LHCN-M2 (cell line): ENCODE measurements around the gene CLDN15. TPM values are rescaled to one million over a fixed set of nuclear protein-coding genes. Genes with fewer than 3 reads are reported as not detected.
"Not testable (repeated sequence)": the region's sequence is repeated elsewhere in the genome, so short reads cannot be mapped to it uniquely, and the experiment has no call there.

Experiments
- DNase-seq: peaks from one replicate; pipeline ENCODE4 v3.0.0-alpha.2; 2012; ENCODE audit warnings: low read depth
- polyA plus RNA-seq: library from polyadenylated mRNA; unstranded; fragments of >200 nt; gene quantifications from one replicate; pipeline ENCODE4 v1.2.1, GENCODE V29; 2012; ENCODE audit warnings: missing spikeins
- total RNA-seq: library from RNA; depleted of rRNA; stranded (reverse); fragments of >200 nt; gene quantifications from 2 replicates; pipeline ENCODE4 v1.2.3, GENCODE V29; 2014; rRNA removed

CLDN15 gene
- 4.7 and 6.0 TPM in 2 replicates for total RNA-seq
- 3.0 TPM for polyA plus RNA-seq

GRCh38 chr7:101237206-101238067, at the start of gene CLDN15:
TSS of gene CLDN15 (minus strand) at chr7:101237802. CDS start at chr7:101237581, 221 bp downstream.
- no peak for DNase-seq

- no peak for DNase-seq
These were observed 49.4 kb upstream of the CLDN15 start for GRCh38 chr7:101287032-101287431.

- DNase-seq = not testable (repeated sequence)
These were observed 48.3 kb upstream of the CLDN15 start for GRCh38 chr7:101285880-101286279.

- DNase-seq = no peak
These were observed 47.6 kb upstream of the CLDN15 start for GRCh38 chr7:101285171-101285570.

GRCh38 chr7:101280912-101281311, 43.3 kb upstream of the CLDN15 start:
- DNase-seq = not testable (repeated sequence)

- no peak for DNase-seq
These were observed 41.1 kb upstream of the CLDN15 start for GRCh38 chr7:101278461-101279292.

- no peak for DNase-seq
These were observed 39.6 kb upstream of the CLDN15 start for GRCh38 chr7:101277155-101277554.

- no peak for DNase-seq
These were observed 35.6 kb upstream of the CLDN15 start for GRCh38 chr7:101273206-101273605.

GRCh38 chr7:101271021-101271420, 33.4 kb upstream of the CLDN15 start:
- DNase-seq = no peak

GRCh38 chr7:101269664-101270063, 32.1 kb upstream of the CLDN15 start:
- DNase-seq = no peak

GRCh38 chr7:101265622-101266516, 28.3 kb upstream of the CLDN15 start:
- DNase-seq = no peak

- DNase-seq = not testable (repeated sequence)
These were observed 26.6 kb upstream of the CLDN15 start for GRCh38 chr7:101264102-101264706.

- DNase-seq = no peak
These were observed 20.7 kb upstream of the CLDN15 start for GRCh38 chr7:101258243-101258731.

- no peak for DNase-seq
These were observed 18.2 kb upstream of the CLDN15 start for GRCh38 chr7:101255796-101256195.

- not testable (repeated sequence) for DNase-seq
These were observed 15.6 kb upstream of the CLDN15 start for GRCh38 chr7:101253199-101253598.

- peak; percentile 99 for DNase-seq
These were observed 14.5 kb upstream of the CLDN15 start for GRCh38 chr7:101251871-101252659.

GRCh38 chr7:101250324-101250723, 12.7 kb upstream of the CLDN15 start:
- no peak for DNase-seq

GRCh38 chr7:101248276-101248675, 10.7 kb upstream of the CLDN15 start:
- DNase-seq = no peak

GRCh38 chr7:101245147-101245668, 7.6 kb upstream of the CLDN15 start:
- no peak for DNase-seq
